HG03103 (cell line): Measurements from ENCODE around the gene NDRG4.

ENCODE experiments used
- ATAC-seq: cut with Tn5 transposase; IDR thresholded peaks from one replicate; pipeline ENCODE4 v1.9.1; 2021; ENCODE audit warnings: low read depth; ENCODE audit not compliant: unreplicated experiment

The NDRG4 gene

GRCh38 chr16:58537124-58537906 lies 37.4 kb downstream of the NDRG4 start:
- ATAC-seq = no peak

DNA sequence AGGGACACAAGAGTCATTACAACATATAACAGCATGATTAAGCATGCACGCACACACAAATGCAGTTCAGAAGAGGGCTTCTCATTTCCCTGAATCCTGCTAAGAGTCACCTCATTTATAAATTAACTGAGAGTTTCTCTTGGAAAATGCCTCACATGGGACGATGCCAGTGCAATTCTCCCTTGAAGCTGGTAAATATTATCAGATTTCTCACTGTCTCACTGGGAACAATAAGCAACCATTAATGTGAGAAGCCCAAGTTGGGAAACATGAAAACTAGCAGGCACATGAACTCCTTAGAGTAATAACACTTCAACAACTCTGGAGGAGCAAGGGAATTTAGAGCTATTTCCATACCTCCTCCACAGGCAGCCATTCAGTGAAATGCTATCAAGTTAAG lies 41.8 kb downstream of the NDRG4 start:
- no peak for ATAC-seq

DNA sequence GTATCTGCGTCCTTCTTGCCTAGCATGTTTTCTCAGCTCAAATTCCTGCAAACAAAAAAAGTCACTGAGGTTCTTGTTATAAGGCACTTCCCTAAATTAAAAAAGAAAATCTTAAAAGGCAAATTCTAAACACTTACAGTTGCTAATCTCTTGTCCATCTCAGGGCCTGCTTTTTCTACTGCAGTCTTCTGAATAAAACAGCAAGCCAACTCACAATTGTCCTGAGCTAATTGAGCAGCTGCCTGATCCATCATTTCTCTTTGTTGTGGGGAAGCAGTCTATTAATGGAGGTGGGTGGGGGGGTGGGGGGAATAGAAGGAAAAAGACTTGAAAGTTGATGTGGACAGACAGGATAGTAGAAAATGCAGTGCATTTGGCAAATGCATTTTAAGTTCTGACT lies 42.3 kb downstream of the NDRG4 start:
- ATAC-seq = no peak

DNA sequence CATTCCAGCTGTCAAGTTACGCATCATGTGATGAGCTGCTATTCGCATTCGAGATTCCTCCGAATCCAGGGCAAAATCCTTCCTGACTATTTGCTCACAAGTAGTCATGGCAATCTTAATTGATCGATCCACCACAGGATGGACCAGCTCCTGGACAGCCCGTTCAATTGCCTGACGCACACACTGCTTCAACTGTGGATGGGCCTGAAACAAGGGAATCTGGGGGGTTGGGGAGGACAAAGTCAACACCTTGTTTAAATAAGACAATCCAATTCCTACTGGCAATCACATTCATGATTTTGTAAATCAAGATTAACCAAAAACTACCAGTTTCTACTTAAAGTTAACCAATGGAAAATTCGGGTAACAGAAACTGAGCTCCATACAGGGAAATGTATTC lies 43.7 kb downstream of the NDRG4 start:
- ATAC-seq = no peak

DNA sequence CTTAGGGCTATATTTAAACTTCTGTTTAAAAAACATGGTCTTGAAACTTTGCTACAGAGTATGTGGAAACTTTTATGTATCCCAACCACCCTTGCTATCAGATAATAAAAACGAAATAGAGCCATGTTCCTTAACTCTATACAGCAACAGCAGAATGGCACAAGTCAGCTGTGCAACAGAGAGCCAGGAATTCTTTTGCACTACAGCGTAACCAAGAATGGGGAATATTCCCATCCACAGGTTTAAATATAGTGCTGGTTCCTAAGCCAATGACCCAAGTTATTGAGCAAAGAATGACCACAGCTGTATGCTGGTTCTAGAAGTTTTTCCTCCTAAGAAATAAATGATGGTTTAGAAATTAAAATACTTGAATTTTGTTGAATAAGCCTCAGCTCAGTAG lies 48.4 kb downstream of the NDRG4 start:
- no peak for ATAC-seq

- ATAC-seq = no peak
Observed at GRCh38 chr16:58551496-58551895, 51.6 kb downstream of the NDRG4 start.

- no peak for ATAC-seq
Observed at GRCh38 chr16:58556678-58557077, 56.7 kb downstream of the NDRG4 start.
